ENCODE measurements around the gene ZMAT5.

DNA sequence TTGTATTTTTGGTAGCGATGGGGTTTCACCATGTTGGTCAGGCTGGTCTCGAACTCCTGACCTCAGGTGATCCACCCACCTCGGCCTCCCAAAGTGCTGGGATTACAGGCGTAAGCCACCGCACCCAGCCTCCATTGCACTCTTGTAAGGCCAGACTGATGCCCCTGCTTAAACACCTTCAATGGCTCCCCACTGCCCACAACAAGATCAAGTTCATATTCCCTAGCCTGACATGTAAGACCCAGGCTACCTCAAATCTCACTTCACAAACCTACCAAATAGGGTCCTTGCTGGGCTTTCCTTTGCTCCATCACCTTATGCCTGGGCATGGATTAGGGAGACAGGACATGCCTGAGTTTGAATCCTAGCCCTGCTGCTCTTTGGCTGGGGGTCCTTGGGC is 13.4 kb upstream of the ZMAT5 start:
- TF ChIP-seq KLF16 (tag by site-specific recombination; IDR thresholded peaks at IDR 0.05) (no peak), CTCF (tag by site-specific recombination; IDR thresholded peaks at IDR 0.05) (no peak), ZNF585B (tag by site-specific recombination; IDR thresholded peaks at IDR 0.05) (no peak), HOXA7 (CRISPR knock-in tag; IDR thresholded peaks at IDR 0.05; ENCODE audit: borderline replicate concordance) (no peak), ZNF654 (tag by site-specific recombination; IDR thresholded peaks at IDR 0.05; ENCODE audit: low read depth) (no peak), REST (tag by site-specific recombination; IDR thresholded peaks at IDR 0.05) (no peak)

Measured in HEK293 (cell line).